ENCODE results near the gene GNS. TPM values are rescaled to one million over a fixed set of nuclear protein-coding genes. Genes with fewer than 3 reads are reported as not detected.

GNS gene
- total and polyA plus RNA-seq, 2 of the 4 experiments (the other 2 are of a cell fraction): 60.4 to 80.7 TPM

DNA sequence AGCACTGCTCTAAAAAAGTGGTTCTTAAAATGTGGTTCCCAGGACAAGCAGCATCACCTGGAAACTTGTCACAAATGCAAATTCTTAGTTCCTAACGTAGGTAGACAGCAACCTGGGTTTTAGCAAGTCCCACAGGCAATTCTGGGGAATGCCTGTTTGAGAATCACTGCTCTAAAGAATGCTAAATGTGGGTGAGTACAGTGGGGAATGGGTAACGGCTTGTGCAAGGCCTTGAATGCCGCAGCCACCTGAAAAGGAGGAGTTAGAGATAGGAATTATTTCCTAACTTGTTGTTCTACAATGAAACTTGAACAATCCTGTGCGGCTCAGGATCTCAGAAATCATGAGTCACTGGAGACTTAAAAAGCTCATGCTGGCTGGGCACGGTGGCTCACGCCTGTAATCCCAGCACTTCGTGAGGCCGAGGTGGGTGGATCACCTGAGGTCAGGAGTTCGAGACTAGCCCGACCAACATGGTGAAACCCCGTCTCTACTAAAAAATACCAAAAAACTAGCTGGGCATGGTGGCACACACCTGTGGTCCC lies 34.9 kb downstream of the GNS start:
- no peaks in the 10 kb centered on the region for H3K27me3 ChIP-seq (ENCODE audit: control insufficient read depth, insufficient read depth, low read length)
- no peaks in the 10 kb centered on the region for H3K4me1 ChIP-seq (ENCODE audit: control insufficient read depth, insufficient read depth, low read length)
- H3K23ac ChIP-seq (ENCODE audit: low read depth, low read length): no peak overlapping the region
- peaks cover 26% of the 10 kb centered on the region for H3K36me3 ChIP-seq (ENCODE audit: control insufficient read depth, insufficient read depth, low read length)
- H3K79me1 ChIP-seq (ENCODE audit: low read depth in 1 of 2, low read length in 2 of 2): no peaks in the 10 kb centered on the region
- no peaks in the 10 kb centered on the region for H3K9me3 ChIP-seq (ENCODE audit: control insufficient read depth, insufficient read depth, low read length)
- WGBS, 2 experiments (ENCODE audit: extremely low coverage in 2 of 2, insufficient read length in 1 of 2): 98% methylated on average over 8 of the region's 11 CpGs; no CpG with 5 or more reads in 1 of the 2 experiments
- no peak overlapping the region for H3K18ac ChIP-seq (ENCODE audit: low read depth, low read length)
- H2BK15ac ChIP-seq (ENCODE audit: low read depth, low read length): no peak overlapping the region
- no peak overlapping the region for H3K4me3 ChIP-seq (ENCODE audit: insufficient read depth, low read depth, low read length)
- H2AK5ac ChIP-seq (ENCODE audit: low read depth, low read length): no peak overlapping the region
- in situ Hi-C loops (cut with MboI; ENCODE audit: low sequenced_read_pairs): no loop called here
- H4K5ac ChIP-seq (ENCODE audit: low read depth, low read length): no peak overlapping the region
- no peak overlapping the region for H3K27ac ChIP-seq (ENCODE audit: insufficient read depth, low read length)
- no peak overlapping the region for H3K56ac ChIP-seq (ENCODE audit: extremely low read depth, insufficient read depth, low read length)
- ATAC-seq (ENCODE audit: low read depth) (no peak), DNase-seq (no peak)
- H2BK5ac ChIP-seq (ENCODE audit: low read depth, low read length, poor library complexity, severe bottlenecking): no peak overlapping the region
- BruUV-seq (replicated peaks): no TSS peak
- dilution Hi-C loops (cut with HindIII; ENCODE audit: low sequenced_read_pairs, unreplicated experiment): no loop called here
- TF ChIP-seq FOS (IDR thresholded peaks at IDR 0.05; ENCODE audit: low read depth, low read length) (no peak), SMC3 (IDR thresholded peaks at IDR 0.05; ENCODE audit: low read depth, low read length) (no peak), RCOR1 (IDR thresholded peaks at IDR 0.05; ENCODE audit: insufficient replicate concordance, low read length) (no peak), CEBPB (IDR thresholded peaks at IDR 0.05; ENCODE audit: low read depth, low read length) (no peak), RFX5 (IDR thresholded peaks at IDR 0.05; ENCODE audit: low read depth, low read length) (no peak), BHLHE40 (IDR thresholded peaks at IDR 0.05; ENCODE audit: low read depth, low read length) (no peak), RAD21 (IDR thresholded peaks at IDR 0.05; ENCODE audit: low read length) (no peak), NFE2L2 (IDR thresholded peaks at IDR 0.05; ENCODE audit: low read depth, low read length) (no peak), MAFK (IDR thresholded peaks at IDR 0.05; ENCODE audit: low read depth, low read length) (no peak)
- TF ChIP-seq, protein P1, sequence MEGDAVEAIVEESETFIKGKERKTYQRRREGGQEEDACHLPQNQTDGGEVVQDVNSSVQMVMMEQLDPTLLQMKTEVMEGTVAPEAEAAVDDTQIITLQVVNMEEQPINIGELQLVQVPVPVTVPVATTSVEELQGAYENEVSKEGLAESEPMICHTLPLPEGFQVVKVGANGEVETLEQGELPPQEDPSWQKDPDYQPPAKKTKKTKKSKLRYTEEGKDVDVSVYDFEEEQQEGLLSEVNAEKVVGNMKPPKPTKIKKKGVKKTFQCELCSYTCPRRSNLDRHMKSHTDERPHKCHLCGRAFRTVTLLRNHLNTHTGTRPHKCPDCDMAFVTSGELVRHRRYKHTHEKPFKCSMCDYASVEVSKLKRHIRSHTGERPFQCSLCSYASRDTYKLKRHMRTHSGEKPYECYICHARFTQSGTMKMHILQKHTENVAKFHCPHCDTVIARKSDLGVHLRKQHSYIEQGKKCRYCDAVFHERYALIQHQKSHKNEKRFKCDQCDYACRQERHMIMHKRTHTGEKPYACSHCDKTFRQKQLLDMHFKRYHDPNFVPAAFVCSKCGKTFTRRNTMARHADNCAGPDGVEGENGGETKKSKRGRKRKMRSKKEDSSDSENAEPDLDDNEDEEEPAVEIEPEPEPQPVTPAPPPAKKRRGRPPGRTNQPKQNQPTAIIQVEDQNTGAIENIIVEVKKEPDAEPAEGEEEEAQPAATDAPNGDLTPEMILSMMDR (conservative IDR thresholded peaks at IDR 0.05; ENCODE audit: low read depth, low read length): no peak
- TF ChIP-seq, protein P2, sequence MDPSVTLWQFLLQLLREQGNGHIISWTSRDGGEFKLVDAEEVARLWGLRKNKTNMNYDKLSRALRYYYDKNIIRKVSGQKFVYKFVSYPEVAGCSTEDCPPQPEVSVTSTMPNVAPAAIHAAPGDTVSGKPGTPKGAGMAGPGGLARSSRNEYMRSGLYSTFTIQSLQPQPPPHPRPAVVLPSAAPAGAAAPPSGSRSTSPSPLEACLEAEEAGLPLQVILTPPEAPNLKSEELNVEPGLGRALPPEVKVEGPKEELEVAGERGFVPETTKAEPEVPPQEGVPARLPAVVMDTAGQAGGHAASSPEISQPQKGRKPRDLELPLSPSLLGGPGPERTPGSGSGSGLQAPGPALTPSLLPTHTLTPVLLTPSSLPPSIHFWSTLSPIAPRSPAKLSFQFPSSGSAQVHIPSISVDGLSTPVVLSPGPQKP (IDR thresholded peaks at IDR 0.05; ENCODE audit: borderline replicate concordance, low read depth, low read length): no peak
- no peak overlapping the region for H3K9ac ChIP-seq (ENCODE audit: low read depth, low read length)
- no peak overlapping the region for H2BK120ac ChIP-seq (ENCODE audit: low read depth, low read length)
- H3K9me1 ChIP-seq (ENCODE audit: insufficient read depth, low read length): peaks cover 3% of the 10 kb centered on the region; the same call in 1 of the 2 replicates
- H3K4ac ChIP-seq (ENCODE audit: low read depth, low read length): no peak overlapping the region
- H4K20me1 ChIP-seq (ENCODE audit: insufficient read depth, low read length): no peaks in the 10 kb centered on the region
- no peak overlapping the region for H2AFZ ChIP-seq (replicated peaks; ENCODE audit: low read length, poor library complexity)
- POLR2A ChIA-PET (ENCODE audit: unreplicated experiment): no interaction called here
- no peak overlapping the region for H4K91ac ChIP-seq (ENCODE audit: insufficient read depth, low read depth, low read length)
- H3K4me2 ChIP-seq (ENCODE audit: low read depth, low read length): no peak overlapping the region
- no peak overlapping the region for H4K8ac ChIP-seq (ENCODE audit: low read depth in 2 of 2, low read length in 2 of 2)
- H2BK20ac ChIP-seq (ENCODE audit: low read depth, low read length): no peak overlapping the region
- H3K14ac ChIP-seq (replicated peaks; ENCODE audit: low read depth, low read length): no peak overlapping the region
- H2AK9ac ChIP-seq (replicated peaks; ENCODE audit: low read depth, low read length, poor library complexity): no peak overlapping the region
- CTCF ChIA-PET: no interaction called here
- intact Hi-C loops (cut with micrococcal nuclease): no loop called here

Data from IMR-90 (cell line).